IPS DF 6.9 (cell line): Measurements from ENCODE around the gene ZNF184.

Source experiments
- DNase-seq: peaks from one replicate; pipeline ENCODE4 v3.0.0-alpha.2; 2013; ENCODE audit warnings: low read depth, low spot score
- H3K27ac ChIP-seq: one replicate; pipeline ENCODE4 v1.5.1; 2013; ENCODE audit warnings: low read length, control low read depth
- H3K27me3 ChIP-seq: 2 replicates; pipeline ENCODE4 v1.6.1; 2013; ENCODE audit warnings: mild to moderate bottlenecking, low read length; ENCODE audit not compliant: control insufficient read depth, insufficient read depth
- H3K36me3 ChIP-seq: 2 replicates; pipeline ENCODE4 v1.6.1; 2013; ENCODE audit warnings: low read length; ENCODE audit not compliant: control insufficient read depth, insufficient read depth
- H3K4me1 ChIP-seq: 2 replicates; pipeline ENCODE4 v1.6.1; 2013; ENCODE audit warnings: low read length; ENCODE audit not compliant: control insufficient read depth, insufficient read depth
- H3K4me3 ChIP-seq: 2 replicates; pipeline ENCODE4 v1.5.1; 2013; ENCODE audit warnings: mild to moderate bottlenecking, low read length
- H3K9me3 ChIP-seq: 2 replicates; pipeline ENCODE4 v1.6.1; 2013; ENCODE audit warnings: low read length, inconsistent platforms; ENCODE audit not compliant: control insufficient read depth, insufficient read depth
- WGBS: extraction: QIAGEN DNeasy Blood & Tissue Kit; methylation state at CpG from one replicate; pipeline ENCODE4 v1.1.7; 2013; ENCODE audit warnings: mixed read lengths, missing lambda C conversion rate; ENCODE audit not compliant: insufficient read length, insufficient coverage; 5-methylcytosine and 5-hydroxymethylcytosine counted together

Gene ZNF184

DNA sequence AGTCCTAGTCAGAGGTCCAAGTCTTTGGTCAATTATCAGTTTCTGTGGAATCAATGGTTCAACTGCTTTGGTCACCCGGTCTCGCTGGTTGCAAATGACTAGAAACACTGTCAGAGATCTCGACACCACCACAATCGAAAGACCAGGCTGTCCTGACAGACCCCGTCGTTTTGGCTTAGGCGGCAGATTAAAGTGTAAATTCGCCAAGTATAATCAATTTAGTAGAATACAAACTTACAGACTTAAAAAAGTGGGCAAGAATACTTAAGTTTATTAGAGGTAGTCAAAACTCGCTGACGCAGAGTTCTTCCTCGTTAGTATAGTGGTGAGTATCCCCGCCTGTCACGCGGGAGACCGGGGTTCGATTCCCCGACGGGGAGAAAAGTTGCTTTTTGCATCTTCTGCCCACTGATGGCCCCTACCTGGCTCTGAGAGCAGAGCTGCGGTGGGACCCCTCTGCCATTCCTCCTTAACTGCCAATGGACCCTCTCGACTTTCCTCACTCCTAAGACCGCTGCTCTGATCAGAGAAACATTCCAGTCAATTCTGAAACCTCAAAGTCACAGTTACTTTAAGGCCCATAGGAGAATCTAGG, 30.6 kb upstream of the ZNF184 start:
- WGBS = no CpG with 5 or more reads among the region's 21 CpGs
- Histone ChIP-seq H3K36me3 (no peaks in the 10 kb centered on the region), H3K27ac (no peak overlapping the region), H3K4me1 (no peaks in the 10 kb centered on the region), H3K9me3 (no peaks in the 10 kb centered on the region), H3K27me3 (no peaks in the 10 kb centered on the region), H3K4me3 (peak overlapping the region; percentile 75)
- DNase-seq = peak; percentile 47

DNA sequence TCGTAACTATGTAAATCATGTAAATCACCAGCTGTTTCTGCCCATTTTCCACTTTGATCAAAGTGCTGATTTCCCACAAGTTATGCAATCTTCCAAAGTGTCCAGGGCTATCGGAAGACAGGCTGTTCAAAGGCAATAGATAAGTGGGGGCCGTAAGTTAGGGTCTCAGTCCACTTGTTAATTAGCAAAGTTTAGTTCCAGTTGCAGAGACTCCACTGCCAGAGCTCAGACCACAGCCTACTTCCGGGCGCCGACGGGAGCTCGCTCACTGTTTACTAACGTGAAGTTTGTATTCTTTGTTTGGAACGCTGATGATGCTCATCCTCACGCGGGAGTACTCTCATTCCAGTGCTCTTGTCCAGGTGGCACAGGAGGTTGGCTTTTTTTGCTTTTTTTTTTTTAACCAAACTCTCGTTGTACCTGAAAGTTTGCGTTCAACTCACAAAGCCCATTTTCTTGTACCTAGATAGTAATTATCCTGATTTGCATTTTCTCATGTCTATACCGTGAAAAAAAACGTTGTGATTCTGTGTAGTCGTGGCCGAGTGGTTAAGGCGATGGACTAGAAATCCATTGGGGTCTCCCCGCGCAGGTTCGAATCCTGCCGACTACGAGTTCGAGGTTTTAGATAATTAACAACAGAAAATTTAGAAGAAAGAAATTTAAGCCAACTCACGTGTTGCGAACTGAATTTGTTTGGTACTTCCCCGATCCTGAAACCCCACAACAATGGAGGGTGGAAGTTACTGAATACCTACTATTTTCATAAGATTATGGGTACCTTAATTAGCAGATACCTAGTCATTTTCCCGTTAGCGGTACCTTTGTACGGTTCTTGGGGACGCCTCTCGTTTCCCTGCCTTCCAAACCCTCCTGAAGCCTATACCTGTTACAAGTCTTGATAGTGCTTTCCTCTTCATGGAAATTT, 29.9 kb upstream of the ZNF184 start:
- DNase-seq = no peak
- Histone ChIP-seq H3K27ac (no peak overlapping the region), H3K27me3 (no peaks in the 10 kb centered on the region), H3K4me1 (no peaks in the 10 kb centered on the region), H3K4me3 (peak overlapping the region; percentile 75; the same call in 1 of the 2 replicates), H3K9me3 (no peaks in the 10 kb centered on the region), H3K36me3 (no peaks in the 10 kb centered on the region)
- no CpG with 5 or more reads among the region's 33 CpGs for WGBS

DNA sequence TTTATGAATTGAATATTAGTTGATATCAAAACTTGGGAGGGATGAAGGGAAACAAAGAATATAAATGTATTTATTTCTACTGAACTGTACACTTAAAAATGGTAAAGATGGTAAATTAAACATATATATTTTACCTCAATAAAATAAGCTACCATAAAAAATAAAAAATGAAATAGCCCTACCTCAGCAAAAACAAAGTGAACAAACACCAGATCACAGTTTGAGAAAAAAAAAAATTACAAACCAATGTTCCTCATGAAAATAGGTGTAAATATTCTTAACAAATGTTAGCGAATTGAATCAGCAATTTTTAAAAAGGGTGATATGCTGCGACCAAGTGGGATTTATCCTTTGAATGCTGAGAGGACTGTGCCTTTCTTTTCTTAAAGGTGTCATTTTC, 28.3 kb upstream of the ZNF184 start:
- no peak overlapping the region for H3K4me3 ChIP-seq
- WGBS = no CpG with 5 or more reads among the region's 2 CpGs
- H3K4me1 ChIP-seq = no peaks in the 10 kb centered on the region
- H3K36me3 ChIP-seq = no peaks in the 10 kb centered on the region
- DNase-seq = no peak
- no peaks in the 10 kb centered on the region for H3K27me3 ChIP-seq
- H3K9me3 ChIP-seq = no peaks in the 10 kb centered on the region
- no peak overlapping the region for H3K27ac ChIP-seq

DNA sequence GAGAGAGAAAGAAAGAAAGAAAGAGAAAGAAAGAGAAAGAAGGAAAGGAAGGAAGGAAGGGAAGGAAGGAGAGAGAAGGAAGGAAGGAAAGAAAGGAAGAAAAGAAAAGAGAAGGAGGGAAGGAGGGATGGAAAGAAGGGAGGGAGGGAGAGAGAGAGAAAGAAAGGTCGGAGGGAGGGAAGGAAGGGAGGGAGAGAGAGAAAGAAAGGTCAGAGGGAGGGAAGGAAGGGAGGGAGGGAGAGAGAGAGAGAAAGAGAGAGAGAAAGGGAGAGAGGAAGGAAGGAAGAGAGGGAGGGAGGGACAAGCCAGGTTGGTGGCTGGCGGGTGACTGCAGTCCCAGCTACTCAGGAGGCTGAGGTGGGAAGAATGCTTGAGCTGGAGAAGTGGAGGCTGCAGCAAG, 27.3 kb upstream of the ZNF184 start:
- peak overlapping the region; percentile 32; the same call in 1 of the 2 replicates for H3K4me3 ChIP-seq
- no peak overlapping the region for H3K27ac ChIP-seq
- H3K4me1 ChIP-seq = no peaks in the 10 kb centered on the region
- no peaks in the 10 kb centered on the region for H3K9me3 ChIP-seq
- DNase-seq = no peak
- H3K27me3 ChIP-seq = no peaks in the 10 kb centered on the region
- no peaks in the 10 kb centered on the region for H3K36me3 ChIP-seq
- 100% methylated on average over 1 of the region's 2 CpGs for WGBS

DNA sequence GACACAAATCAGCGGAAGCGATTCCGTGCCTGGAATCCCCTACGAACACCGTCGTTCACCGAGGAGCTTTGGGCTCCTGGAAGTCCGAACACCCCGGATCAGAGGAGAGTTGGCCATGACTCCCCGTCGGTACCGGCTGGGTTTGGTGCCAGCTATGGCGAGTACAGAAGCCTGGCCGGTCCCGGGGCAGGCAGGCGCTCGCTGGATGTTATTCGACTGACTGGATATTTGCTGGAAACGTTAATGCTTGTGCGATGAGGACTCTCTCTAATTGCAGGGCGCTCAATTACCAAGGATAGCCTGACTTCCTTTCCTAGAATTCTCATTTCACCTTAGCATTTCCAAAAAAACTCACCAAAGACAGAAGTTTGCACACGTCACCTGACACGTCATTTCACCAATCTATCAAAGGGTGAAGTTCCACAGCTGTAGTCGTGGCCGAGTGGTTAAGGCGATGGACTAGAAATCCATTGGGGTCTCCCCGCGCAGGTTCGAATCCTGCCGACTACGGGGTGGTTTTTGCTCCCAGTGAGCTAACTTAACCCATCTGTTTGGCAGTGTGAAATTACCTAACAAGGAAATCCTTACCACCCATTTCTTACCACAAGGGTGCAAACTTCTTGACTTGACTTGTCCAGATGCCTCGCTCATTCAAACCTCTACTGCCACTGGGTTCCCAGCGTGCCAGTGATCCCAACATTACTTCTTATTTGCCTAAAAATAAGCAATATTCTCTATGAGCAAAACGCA, 22.7 kb upstream of the ZNF184 start:
- Histone ChIP-seq H3K4me1 (no peaks in the 10 kb centered on the region), H3K27ac (no peak overlapping the region), H3K4me3 (peak overlapping the region; percentile 91), H3K9me3 (no peaks in the 10 kb centered on the region), H3K36me3 (no peaks in the 10 kb centered on the region), H3K27me3 (no peaks in the 10 kb centered on the region)
- WGBS = no CpG with 5 or more reads among the region's 34 CpGs
- no peak for DNase-seq

DNA sequence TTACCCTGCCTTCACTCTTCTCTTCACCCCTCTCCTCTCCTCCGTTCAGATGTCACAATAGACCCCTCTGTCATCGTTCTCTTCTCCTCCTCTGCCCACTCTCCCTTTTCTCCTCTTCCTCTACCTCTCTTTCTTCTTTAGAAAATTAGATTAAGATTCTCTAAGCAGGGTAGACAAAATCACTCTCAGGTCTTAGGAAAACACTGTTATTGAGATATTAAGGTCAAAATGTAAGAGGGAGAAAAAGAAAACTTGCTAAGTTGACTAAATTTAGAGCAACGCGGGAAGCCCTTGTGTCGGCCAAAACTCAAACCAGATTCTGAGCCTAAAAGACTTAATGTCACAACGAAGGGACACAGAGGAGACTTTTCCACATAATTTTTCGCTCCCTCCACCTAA, 22.1 kb upstream of the ZNF184 start:
- Histone ChIP-seq H3K27me3 (no peaks in the 10 kb centered on the region), H3K9me3 (no peaks in the 10 kb centered on the region), H3K4me1 (no peaks in the 10 kb centered on the region), H3K4me3 (peak overlapping the region; percentile 91), H3K36me3 (no peaks in the 10 kb centered on the region), H3K27ac (no peak overlapping the region)
- no peak for DNase-seq
- no CpG with 5 or more reads among the region's 7 CpGs for WGBS

DNA sequence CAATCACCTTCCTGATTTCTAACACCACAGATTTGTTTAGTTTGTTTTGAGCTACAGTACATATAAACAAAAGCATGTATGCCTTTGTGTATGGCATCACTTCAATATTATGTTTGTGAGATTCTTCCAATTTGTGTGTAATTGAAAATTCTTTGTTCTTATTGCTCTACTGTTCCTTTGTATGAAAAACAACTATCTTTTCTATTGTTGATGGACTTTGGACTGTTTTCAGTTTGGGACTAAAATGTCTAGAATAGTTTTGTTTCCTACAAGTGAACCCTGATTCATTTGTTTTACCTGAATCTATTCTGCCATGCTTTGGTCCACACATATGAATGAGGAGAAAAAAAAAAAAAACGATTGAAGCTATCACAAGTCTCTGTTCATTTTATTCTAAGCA, 21.2 kb upstream of the ZNF184 start:
- H3K4me3 ChIP-seq = no peak overlapping the region
- no CpG with 5 or more reads among the region's 1 CpG for WGBS
- H3K27ac ChIP-seq = no peak overlapping the region
- H3K27me3 ChIP-seq = no peaks in the 10 kb centered on the region
- no peaks in the 10 kb centered on the region for H3K9me3 ChIP-seq
- no peaks in the 10 kb centered on the region for H3K36me3 ChIP-seq
- H3K4me1 ChIP-seq = no peaks in the 10 kb centered on the region
- no peak for DNase-seq

DNA sequence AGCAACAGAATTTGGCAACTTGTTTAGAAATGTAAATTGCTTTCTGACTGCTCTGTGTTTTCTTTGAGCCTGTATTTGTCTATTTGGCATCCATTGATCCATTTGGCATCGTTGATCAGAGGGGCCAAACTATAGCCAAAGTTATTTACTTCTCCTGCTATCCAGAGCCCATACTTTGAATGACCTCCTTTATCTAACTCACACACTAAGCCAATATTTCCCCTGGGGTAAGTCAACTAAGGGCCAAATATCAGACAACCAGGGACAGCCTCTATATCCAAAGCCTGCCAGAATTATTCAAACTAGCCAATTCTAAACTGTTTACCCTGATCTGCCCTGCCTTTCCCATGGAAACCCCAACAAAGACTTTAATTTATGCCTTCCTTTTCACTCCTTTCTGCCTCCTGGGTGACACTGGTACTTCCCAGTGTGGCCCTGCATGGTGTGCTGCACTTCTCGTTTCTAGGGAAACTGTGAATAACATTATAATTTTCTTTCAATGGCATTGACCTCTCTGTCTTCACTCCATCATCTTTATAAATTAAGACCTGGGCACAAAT, 19.8 kb upstream of the ZNF184 start:
- Histone ChIP-seq H3K4me3 (no peak overlapping the region), H3K36me3 (no peaks in the 10 kb centered on the region), H3K4me1 (no peaks in the 10 kb centered on the region), H3K9me3 (no peaks in the 10 kb centered on the region), H3K27ac (no peak overlapping the region), H3K27me3 (no peaks in the 10 kb centered on the region)
- no peak for DNase-seq
- WGBS = no CpG with 5 or more reads among the region's 2 CpGs

DNA sequence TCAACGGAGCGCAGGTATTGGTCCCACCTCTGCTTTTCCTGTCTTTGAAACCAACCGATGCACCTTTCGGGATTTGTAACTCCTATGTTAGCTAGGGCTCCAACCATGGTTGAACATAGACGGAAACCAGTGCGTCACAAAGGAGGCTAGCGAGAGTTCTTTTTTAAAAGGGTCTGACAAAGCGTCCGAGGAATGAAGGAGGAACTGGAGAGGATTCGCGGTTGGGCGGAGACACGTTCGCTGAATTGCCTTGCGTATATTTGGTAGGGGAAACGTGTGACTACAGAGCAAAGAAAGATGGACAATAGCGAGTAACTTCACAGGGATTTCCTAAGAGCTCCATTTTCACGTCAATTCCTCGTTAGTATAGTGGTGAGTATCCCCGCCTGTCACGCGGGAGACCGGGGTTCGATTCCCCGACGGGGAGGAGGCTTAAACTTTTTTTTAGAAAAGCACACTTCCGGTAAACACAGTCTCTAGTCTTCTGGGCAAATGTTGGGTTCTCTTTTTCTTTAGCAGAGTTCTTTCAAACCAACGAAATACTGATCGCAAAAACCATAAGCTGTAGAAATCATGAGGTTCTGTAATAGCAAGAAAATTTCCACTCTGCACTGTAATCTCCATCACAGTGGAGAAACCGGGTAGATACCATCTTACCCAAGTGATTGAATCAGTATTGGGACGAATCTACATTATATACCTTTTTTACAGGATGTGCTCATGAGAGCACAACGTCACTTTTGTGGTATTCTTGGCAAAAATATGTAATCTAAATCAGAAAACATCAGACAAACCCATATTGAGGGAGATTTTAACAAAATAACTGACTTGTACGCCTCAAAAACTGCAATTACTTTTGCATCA, 6.6 kb upstream of the ZNF184 start:
- WGBS = no CpG with 5 or more reads among the region's 33 CpGs
- Histone ChIP-seq H3K27me3 (no peaks in the 10 kb centered on the region), H3K4me1 (no peaks in the 10 kb centered on the region), H3K27ac (no peak overlapping the region), H3K9me3 (no peaks in the 10 kb centered on the region), H3K4me3 (peak overlapping the region; percentile 91; the same call in 1 of the 2 replicates), H3K36me3 (no peaks in the 10 kb centered on the region)
- DNase-seq = no peak
